Motor neuron (in vitro differentiated cells): Measurements from ENCODE around the gene SIPA1L3. TPM values are rescaled to one million over a fixed set of nuclear protein-coding genes. Genes with fewer than 3 reads are reported as not detected.

Experiments used
- ATAC-seq, 8 experiments: fragments of 200-7000 bp; cut with Tn5 transposase; replicated peaks in 6 of 8; 2 replicates each; pipeline ENCODE4 v1.8.0; 2021; ENCODE audit warnings: mild to moderate bottlenecking in 8 of 8, moderate library complexity in 8 of 8
- H3K27ac ChIP-seq, 2 donors: fragments of 250-450 bp; sonication (Bioruptor Pico); 2 replicates each; pipeline ENCODE4 v1.9.0; 2021; ENCODE audit warnings: antibody characterized with exemption in 2 of 2, mild to moderate bottlenecking in 2 of 2, moderate library complexity in 1 of 2
- H3K4me1 ChIP-seq, 2 donors: fragments of 250-450 bp; sonication (Bioruptor Pico); replicated peaks in 1 of 2; 2 replicates each; pipeline ENCODE4 v1.6.1; 2021; ENCODE audit warnings: antibody characterized with exemption in 2 of 2, mild to moderate bottlenecking in 2 of 2, moderate library complexity in 1 of 2
- H3K4me3 ChIP-seq, 5 donors: fragments of 250-450 bp; sonication (Bioruptor Pico); 2 replicates each; pipeline ENCODE4 v1.9.0; 2021; ENCODE audit warnings: antibody characterized with exemption in 5 of 5, mild to moderate bottlenecking in 5 of 5, moderate library complexity in 4 of 5
- WGBS, 10 experiments: fragments of 450-650 bp; shearing (Covaris generic); methylation state at CpG; one replicate each; pipeline ENCODE4 v1.0.0; 2022; 5-methylcytosine and 5-hydroxymethylcytosine counted together
- in situ Hi-C, 9 experiments: fragments of 400-800 bp; cut with MboI; loops; one replicate each; pipeline ENCODE4 v1.15.0; 2021; ENCODE audit warnings: low sequenced_read_pairs in 9 of 9, low pct_unique_long_range_greater_than_20kb in 2 of 9; ENCODE audit not compliant: unreplicated experiment in 9 of 9
- total RNA-seq, 8 experiments: library from RNA; unstranded; fragments of 300-600 nt; gene quantifications; 2 replicates each; pipeline versions ENCODE4 v1.2.3 to v1.2.4, GENCODE V29; 2022

The SIPA1L3 gene
- total RNA-seq, 8 experiments from 2014 or later: 8.5 to 22.1 (median 15.1) TPM

- H3K4me3 ChIP-seq: no peak overlapping the region
- no peak for ATAC-seq
- peaks cover 3 to 10% of the 10 kb centered on the region in 2 donors for H3K4me1 ChIP-seq
- in situ Hi-C loops: loop anchor here in 2 of 9 experiments (25.0 kb wide), 1 partner anchor 193 kb away; the partner anchor contains the start of gene CATSPERG (in 2 of the 2)
- H3K27ac ChIP-seq: no peak overlapping the region
- 93 to 100% (median 100%) methylated on average over 2 to 5 of the region's 5 CpGs; no CpG with 5 or more reads in 6 of the 10 experiments for WGBS, 10 experiments
Observed at GRCh38 chr19:38143847-38144246, 236.8 kb downstream of the SIPA1L3 start.

- Histone ChIP-seq H3K4me1 (peaks cover 3 to 10% of the 10 kb centered on the region in 2 donors), H3K27ac (no peak overlapping the region), H3K4me3 (no peak overlapping the region)
- WGBS, 10 experiments: 71 to 100% (median 84%) methylated on average over 1 to 5 of the region's 6 CpGs; no CpG with 5 or more reads in 1 of the 10 experiments
- in situ Hi-C loops: loop anchor here in 2 of 9 experiments (25.0 kb wide), 1 partner anchor 193 kb away; the partner anchor contains the start of gene CATSPERG (in 2 of the 2)
- no peak for ATAC-seq
Observed at GRCh38 chr19:38144667-38145066, 237.7 kb downstream of the SIPA1L3 start.

DNA sequence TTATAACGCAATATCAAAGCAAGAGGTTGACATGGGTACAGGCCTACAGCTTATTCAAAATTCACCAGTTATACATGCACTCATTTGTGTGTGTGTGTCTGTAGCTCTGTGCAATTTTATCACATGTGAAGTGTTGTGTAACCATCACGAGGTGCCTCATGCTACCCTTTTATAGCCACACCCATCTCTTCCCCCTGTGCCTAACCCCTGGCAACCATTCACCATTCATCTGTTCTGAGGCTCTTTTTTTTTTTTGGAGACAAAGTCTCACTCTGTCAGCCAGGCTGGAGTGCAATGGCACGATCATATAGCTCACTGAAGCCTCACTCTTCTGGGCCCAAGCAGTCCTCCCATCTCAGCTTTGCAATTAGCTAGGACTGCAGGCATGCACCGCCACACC, 238.6 kb downstream of the SIPA1L3 start:
- no peak overlapping the region for H3K27ac ChIP-seq
- in situ Hi-C loops: loop anchor here in 2 of 9 experiments (25.0 kb wide), 1 partner anchor 192 kb away; the partner anchor contains the start of gene CATSPERG (in 2 of the 2)
- 57 to 100% (median 80%) methylated on average over 1 to 4 of the region's 4 CpGs; no CpG with 5 or more reads in 1 of the 10 experiments for WGBS, 10 experiments
- peak; percentile 35 to 89 (median 54) for ATAC-seq
- no peak overlapping the region for H3K4me3 ChIP-seq
- H3K4me1 ChIP-seq: peaks cover 3 to 10% of the 10 kb centered on the region in 2 donors

DNA sequence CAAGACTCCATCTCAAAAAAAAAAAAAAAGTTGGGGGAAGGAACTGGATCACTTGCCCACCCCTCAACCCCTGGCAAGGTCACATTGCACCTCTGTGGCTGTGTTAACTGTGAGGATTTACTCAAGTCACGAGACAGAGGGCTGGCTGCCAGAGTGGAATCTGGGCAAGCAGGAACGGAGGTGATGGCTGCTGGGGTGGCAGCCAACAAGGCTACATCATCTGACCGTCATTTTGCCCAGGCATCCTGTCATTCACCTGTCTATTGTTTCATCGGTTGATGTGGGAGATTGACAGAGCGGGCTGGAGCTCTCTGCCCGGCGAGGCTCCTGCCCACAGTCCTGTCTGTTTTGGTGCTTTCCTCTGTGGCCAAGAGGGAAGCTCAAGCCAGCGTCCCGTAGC, 241.3 kb downstream of the SIPA1L3 start:
- 80 to 100% (median 89%) methylated on average over 1 to 6 of the region's 9 CpGs; no CpG with 5 or more reads in 6 of the 10 experiments for WGBS, 10 experiments
- no peak for ATAC-seq
- Histone ChIP-seq H3K4me1 (peaks cover 0 to 4% of the 10 kb centered on the region in 2 donors), H3K27ac (no peak overlapping the region), H3K4me3 (no peak overlapping the region)
- in situ Hi-C loops: loop anchor here in 2 of 9 experiments (25.0 kb wide), 1 partner anchor 189 kb away; the partner anchor contains the start of gene CATSPERG (in 2 of the 2)

GRCh38 chr19:38149661-38150061, 242.7 kb downstream of the SIPA1L3 start:
- ATAC-seq: no peak
- WGBS, 10 experiments: 56 to 100% (median 90%) methylated on average over 1 to 5 of the region's 6 CpGs; no CpG with 5 or more reads in 3 of the 10 experiments
- Histone ChIP-seq H3K27ac (no peak overlapping the region), H3K4me3 (no peak overlapping the region), H3K4me1 (peaks cover 0 to 4% of the 10 kb centered on the region in 2 donors)
- in situ Hi-C loops: loop anchor here in 2 of 9 experiments (25.0 kb wide), 1 partner anchor 188 kb away; the partner anchor contains the start of gene CATSPERG (in 2 of the 2)

- Histone ChIP-seq H3K4me1 (no peaks in the 10 kb centered on the region), H3K4me3 (no peak overlapping the region), H3K27ac (no peak overlapping the region)
- 75 to 100% (median 90%) methylated on average over 1 to 4 of the region's 9 CpGs; no CpG with 5 or more reads in 3 of the 10 experiments for WGBS, 10 experiments
- no peak for ATAC-seq
- in situ Hi-C loops: no loop called here
Observed at GRCh38 chr19:38151242-38151641, 244.2 kb downstream of the SIPA1L3 start.

DNA sequence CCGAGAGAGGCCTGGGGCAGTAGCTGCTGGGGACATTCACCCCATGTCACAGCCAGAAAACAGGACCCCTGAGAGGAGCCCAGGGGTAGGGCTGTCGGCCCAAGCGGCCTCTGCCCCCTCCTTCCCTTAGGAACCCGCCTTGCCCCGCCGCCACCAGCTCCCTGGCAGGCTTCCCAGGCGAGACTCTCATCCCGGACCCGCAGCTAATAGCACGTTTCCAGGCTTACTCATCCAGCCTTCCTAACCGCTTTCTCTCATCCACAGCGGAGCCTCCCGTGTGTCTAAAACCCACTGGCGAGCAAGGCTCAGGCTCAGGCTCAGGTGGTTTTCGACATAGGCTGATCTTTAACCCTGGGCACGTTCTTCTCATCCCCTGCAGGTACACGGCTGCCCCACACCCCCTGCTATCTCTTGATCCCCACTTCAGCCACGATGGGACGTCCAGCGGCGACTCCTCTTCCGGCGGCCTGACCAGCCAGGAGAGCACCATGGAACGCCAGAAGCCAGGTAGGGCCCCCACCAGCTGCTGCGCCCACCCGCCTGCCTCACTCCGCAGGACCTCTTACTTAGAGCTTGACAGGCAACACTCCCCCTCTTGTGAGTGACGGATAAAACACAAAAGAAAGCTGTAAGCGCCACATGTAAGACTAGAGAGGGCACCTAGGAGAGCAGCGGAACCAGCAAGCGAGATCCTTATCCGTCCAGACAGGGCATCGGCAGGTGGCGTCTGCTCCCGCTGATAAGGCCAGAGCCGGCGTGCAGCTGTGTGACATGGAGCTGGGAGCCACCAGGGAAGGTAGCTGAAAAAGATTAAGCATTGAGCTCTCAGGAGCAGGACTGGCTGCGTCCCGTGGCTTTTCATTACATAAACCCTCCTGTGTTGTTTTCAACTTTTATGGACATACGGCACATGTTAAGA, 245.7 kb downstream of the SIPA1L3 start:
- H3K27ac ChIP-seq: no peak overlapping the region
- WGBS, 10 experiments: 60 to 100% (median 95%) methylated on average over 1 to 15 of the region's 40 CpGs; no CpG with 5 or more reads in 4 of the 10 experiments
- ATAC-seq: no peak
- H3K4me3 ChIP-seq: no peak overlapping the region
- H3K4me1 ChIP-seq: no peaks in the 10 kb centered on the region
- in situ Hi-C loops: no loop called here

DNA sequence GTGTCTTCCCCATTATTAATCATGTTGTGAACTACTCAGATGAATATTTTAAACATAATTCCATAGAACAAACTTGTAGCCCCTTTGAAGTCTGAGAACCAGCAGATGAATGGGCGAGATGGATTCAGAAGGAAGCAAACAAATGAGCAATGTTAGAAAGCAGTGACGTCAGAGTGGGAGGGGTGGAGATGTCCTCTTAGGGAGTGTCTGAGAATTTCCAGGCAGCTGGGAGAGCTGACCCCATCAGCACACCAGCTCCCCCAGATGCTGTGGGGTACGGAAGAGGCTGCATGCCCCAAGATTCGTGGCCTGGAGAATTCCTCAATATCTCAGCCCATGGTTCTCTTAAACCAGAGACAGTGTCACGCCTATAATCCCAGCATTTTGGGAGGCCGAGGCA, 248.4 kb downstream of the SIPA1L3 start:
- Histone ChIP-seq H3K4me3 (no peak overlapping the region), H3K4me1 (no peaks in the 10 kb centered on the region), H3K27ac (no peak overlapping the region)
- peak; percentile 46 to 87 (median 64) for ATAC-seq
- WGBS, 10 experiments: 0 to 80% (median 61%) methylated on average over 1 to 4 of the region's 6 CpGs; no CpG with 5 or more reads in 5 of the 10 experiments
- in situ Hi-C loops: no loop called here

- 100% methylated on average over 1 to 2 of the region's 5 CpGs; no CpG with 5 or more reads in 7 of the 10 experiments for WGBS, 10 experiments
- ATAC-seq: no peak
- H3K4me1 ChIP-seq: no peaks in the 10 kb centered on the region
- in situ Hi-C loops: no loop called here
- no peak overlapping the region for H3K4me3 ChIP-seq
- H3K27ac ChIP-seq: no peak overlapping the region
Observed at GRCh38 chr19:38158730-38159129, 251.7 kb downstream of the SIPA1L3 start.

DNA sequence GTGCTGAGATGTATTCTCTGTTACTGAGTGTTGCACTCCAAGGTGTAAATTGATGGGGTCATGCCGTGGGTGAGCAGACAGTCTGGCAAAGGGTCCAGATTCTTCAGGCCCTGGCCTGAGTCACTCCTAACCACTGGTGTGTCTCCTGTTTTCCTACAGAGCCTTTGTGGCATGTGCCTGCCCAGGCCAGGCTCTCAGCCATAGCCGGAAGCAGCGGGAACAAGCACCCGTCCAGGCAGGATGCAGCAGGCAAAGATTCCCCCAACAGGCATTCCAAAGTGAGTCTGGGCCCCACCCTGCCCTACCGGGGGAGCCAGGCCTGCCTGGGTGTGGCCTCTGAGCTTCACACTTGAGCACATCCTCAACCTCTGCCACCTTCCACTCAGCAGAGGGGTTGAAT, 255.1 kb downstream of the SIPA1L3 start:
- Histone ChIP-seq H3K27ac (no peak overlapping the region), H3K4me1 (no peaks in the 10 kb centered on the region), H3K4me3 (no peak overlapping the region)
- 73 to 90% (median 88%) methylated on average over 3 to 4 of the region's 5 CpGs; no CpG with 5 or more reads in 7 of the 10 experiments for WGBS, 10 experiments
- in situ Hi-C loops: no loop called here
- ATAC-seq: peak in 1 of 8 experiments; percentile 34

DNA sequence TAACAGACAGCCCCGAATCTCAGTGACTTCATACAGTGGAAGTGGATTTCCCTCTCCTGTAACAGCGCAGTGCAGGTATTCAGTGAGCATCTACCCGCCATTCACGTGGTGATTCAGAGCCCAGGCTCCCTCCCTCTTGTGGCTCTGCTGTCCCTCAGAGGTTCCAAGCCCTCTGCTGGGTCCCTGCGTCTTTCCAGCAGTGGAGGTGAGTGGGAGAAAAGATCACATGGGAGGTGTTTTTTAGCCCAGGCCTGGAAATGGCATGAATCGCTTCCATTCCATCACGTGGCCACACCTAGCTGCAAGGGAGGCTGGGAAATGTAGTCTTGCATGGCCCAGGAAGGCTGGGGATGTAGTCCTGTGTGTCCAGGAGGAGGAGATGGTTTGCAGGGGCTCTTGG, 255.6 kb downstream of the SIPA1L3 start:
- no peak overlapping the region for H3K4me3 ChIP-seq
- H3K27ac ChIP-seq: no peak overlapping the region
- ATAC-seq: no peak
- 92 to 100% (median 100%) methylated on average over 1 to 5 of the region's 7 CpGs; no CpG with 5 or more reads in 4 of the 10 experiments for WGBS, 10 experiments
- in situ Hi-C loops: no loop called here
- no peaks in the 10 kb centered on the region for H3K4me1 ChIP-seq

DNA sequence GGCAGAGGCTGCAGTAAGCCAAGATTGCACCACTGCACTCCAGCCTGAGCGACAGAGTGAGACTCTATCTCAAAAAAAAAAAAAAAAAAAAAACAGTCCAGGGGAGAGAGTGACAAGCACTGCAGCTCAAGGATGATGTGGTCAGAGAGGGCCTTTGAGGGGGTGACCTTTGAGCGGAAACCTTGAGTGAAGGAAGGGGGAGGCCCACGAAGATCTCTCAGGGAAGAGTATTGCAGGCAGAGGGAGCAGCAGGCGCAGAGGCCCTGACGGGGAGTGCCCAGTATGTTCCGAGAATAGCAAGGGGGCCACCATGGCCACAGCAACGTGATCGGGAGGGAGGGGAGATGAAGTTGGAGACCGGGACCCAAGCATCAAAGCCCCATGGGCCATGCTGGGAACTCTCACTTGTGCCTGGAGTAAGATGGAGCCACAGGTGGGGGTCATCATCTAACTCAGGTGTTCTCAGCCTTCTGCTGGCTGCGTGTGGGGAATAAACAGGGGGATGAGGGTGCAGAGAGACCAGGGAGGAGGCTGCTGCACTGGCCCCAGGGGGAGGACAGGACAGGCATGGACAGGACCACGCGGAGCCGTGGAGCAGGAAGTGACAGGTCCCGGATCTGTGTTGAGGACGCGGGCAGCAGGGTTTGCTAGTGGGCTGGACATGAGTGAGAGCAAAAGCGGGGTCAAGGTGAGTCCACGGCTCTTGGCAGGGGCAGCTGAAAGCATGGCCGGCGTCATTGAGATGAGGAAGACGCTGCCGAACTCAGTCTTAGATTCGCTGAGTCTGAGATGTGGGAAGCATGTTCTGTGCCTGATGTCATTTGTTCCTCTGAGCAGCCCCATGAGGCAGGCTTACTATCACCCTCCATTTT, 256.6 kb downstream of the SIPA1L3 start:
- H3K4me1 ChIP-seq: no peaks in the 10 kb centered on the region
- ATAC-seq: no peak
- in situ Hi-C loops: no loop called here
- H3K4me3 ChIP-seq: no peak overlapping the region
- H3K27ac ChIP-seq: no peak overlapping the region
- WGBS, 10 experiments: 83 to 100% (median 95%) methylated on average over 1 to 12 of the region's 23 CpGs; no CpG with 5 or more reads in 2 of the 10 experiments
